WERI-Rb-1 (cell line): ENCODE data around the gene RIBC1.

Source experiments
- DNase-seq: peaks from one replicate; pipeline ENCODE4 v3.0.0-alpha.2; 2020
- H3K27ac ChIP-seq: fragments of 250-450 bp; sonication (Bioruptor Pico); 2 replicates; pipeline ENCODE4 v1.5.1; 2020; ENCODE audit warnings: mild to moderate bottlenecking, moderate library complexity
- H3K27me3 ChIP-seq: fragments of 250-450 bp; sonication (Bioruptor Pico); 2 replicates; pipeline ENCODE4 v1.5.1; 2021; ENCODE audit warnings: mild to moderate bottlenecking, low read depth, moderate library complexity; ENCODE audit not compliant: insufficient read depth, severe bottlenecking
- H3K36me3 ChIP-seq: fragments of 250-450 bp; sonication (Bioruptor Pico); 2 replicates; pipeline ENCODE4 v1.5.1; 2020; ENCODE audit warnings: mild to moderate bottlenecking, moderate library complexity
- H3K4me3 ChIP-seq: 2 replicates; pipeline ENCODE4 v1.5.1; 2011; ENCODE audit warnings: low read depth, mild to moderate bottlenecking, control low read depth, low read length
- H3K9me3 ChIP-seq: fragments of 250-450 bp; sonication (Bioruptor Pico); 2 replicates; pipeline ENCODE4 v1.5.1; 2021; ENCODE audit warnings: mild to moderate bottlenecking, moderate library complexity; ENCODE audit not compliant: severe bottlenecking
- TF ChIP-seq, protein P1 (sequence below): IDR thresholded peaks from 2 replicates; pipeline ENCODE4 v1.5.1; 2011; ENCODE audit warnings: low read depth, mild to moderate bottlenecking, control low read depth, inconsistent platforms, low read length

Gene RIBC1

DNA sequence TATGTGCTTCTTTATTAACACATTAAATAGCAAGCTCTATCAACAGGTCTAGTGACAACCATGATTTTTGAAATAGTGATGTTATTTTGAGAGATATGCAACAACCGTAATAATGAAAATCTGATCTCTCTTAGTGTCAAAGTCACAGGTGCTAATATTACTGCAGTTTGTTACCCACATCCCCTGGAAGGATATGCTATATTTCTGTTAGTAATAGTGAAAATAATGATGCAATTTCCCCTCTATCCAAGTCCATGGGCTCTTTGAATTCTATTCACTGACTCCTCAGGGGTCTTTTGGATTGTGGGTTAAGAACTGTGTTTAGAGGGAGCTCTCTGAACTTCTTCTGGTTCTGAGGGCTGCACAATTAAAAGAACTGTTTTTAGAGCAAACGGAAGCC, 14.5 kb downstream of the RIBC1 start:
- TF ChIP-seq, protein P1, sequence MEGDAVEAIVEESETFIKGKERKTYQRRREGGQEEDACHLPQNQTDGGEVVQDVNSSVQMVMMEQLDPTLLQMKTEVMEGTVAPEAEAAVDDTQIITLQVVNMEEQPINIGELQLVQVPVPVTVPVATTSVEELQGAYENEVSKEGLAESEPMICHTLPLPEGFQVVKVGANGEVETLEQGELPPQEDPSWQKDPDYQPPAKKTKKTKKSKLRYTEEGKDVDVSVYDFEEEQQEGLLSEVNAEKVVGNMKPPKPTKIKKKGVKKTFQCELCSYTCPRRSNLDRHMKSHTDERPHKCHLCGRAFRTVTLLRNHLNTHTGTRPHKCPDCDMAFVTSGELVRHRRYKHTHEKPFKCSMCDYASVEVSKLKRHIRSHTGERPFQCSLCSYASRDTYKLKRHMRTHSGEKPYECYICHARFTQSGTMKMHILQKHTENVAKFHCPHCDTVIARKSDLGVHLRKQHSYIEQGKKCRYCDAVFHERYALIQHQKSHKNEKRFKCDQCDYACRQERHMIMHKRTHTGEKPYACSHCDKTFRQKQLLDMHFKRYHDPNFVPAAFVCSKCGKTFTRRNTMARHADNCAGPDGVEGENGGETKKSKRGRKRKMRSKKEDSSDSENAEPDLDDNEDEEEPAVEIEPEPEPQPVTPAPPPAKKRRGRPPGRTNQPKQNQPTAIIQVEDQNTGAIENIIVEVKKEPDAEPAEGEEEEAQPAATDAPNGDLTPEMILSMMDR, result no peak
- Histone ChIP-seq H3K36me3 (peaks cover 4% of the 10 kb centered on the region), H3K4me3 (no peak overlapping the region), H3K27me3 (peaks cover 46% of the 10 kb centered on the region), H3K27ac (no peak overlapping the region), H3K9me3 (no peaks in the 10 kb centered on the region)
- DNase-seq, result no peak

DNA sequence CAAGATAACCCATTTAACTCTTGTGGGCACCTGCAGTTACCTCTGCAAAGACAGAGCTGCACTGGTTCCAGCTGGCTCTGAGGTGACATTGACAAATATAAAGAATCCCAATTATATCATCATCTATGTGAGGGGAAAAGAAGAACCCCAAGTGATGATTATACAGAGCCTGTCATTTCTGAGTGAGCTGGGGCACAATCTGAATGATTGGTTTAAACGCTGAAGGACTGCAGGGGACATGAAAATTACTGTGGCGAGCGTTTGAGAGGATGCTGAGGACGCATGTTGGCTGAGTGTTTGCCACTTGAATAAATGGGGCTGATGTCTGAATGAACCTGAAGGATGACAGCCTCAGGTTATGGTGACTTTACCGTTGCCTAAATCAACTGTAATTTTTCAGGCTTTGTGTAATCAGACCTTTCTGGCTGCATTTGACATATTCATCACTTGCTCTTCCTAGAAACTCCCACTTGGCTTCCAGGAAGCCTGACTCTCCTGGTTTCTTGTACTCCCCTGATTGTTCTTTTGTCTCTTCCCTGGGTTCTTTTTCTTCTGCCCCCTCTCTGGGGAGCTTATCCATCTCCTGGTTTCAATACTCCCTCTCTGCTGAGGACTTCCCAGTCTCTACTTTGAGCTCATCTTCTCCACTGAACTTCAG, 15.6 kb downstream of the RIBC1 start:
- Histone ChIP-seq H3K27me3 (peaks cover 46% of the 10 kb centered on the region), H3K27ac (no peak overlapping the region), H3K9me3 (no peaks in the 10 kb centered on the region), H3K36me3 (no peaks in the 10 kb centered on the region), H3K4me3 (no peak overlapping the region)
- no peak for DNase-seq
- TF ChIP-seq, protein P1, result no peak

DNA sequence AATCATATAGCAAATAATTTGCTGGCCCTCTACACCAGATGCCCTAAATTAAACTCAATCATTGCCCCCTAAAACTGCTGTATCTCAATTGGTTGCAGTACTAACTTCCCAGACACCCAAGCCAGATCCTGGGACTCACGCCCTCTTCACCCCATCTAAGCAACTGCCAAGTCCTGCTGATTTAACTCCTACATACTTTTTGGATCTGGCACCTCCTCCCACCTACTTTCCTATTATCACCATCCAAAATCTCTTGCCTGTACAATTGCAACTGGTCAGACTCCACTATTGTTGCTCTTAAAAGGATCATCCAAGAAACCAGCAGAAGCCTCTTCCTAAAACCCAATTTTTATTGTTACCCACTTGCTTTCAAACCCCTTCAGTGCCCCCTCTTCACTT, 16.2 kb downstream of the RIBC1 start:
- H3K9me3 ChIP-seq, result no peaks in the 10 kb centered on the region
- H3K4me3 ChIP-seq, result no peak overlapping the region
- H3K27me3 ChIP-seq, result peaks cover 46% of the 10 kb centered on the region
- H3K36me3 ChIP-seq, result no peaks in the 10 kb centered on the region
- DNase-seq, result no peak
- no peak overlapping the region for H3K27ac ChIP-seq
- TF ChIP-seq, protein P1, result no peak

DNA sequence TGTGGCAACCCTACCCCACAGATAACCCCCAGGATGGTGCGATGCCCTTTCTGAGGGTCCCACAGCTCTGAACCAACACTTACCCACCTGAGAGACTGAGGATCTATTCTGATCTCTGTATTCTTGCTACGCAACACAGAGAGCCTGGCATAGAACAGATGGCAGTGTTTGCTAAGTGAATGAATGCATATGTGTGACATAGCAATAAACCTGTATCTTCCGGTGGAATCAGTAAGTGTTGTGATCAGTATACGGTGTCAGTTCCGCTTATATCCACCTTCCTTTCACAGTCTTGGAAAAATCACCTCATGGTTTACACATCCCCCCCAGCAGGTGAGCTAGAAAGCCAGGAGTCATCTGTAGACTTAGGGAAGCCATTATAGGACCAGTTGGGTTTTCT, 17.4 kb downstream of the RIBC1 start:
- TF ChIP-seq, protein P1, result no peak
- Histone ChIP-seq H3K4me3 (no peak overlapping the region), H3K27ac (no peak overlapping the region), H3K9me3 (no peaks in the 10 kb centered on the region), H3K36me3 (no peaks in the 10 kb centered on the region), H3K27me3 (peaks cover 46% of the 10 kb centered on the region)
- no peak for DNase-seq

DNA sequence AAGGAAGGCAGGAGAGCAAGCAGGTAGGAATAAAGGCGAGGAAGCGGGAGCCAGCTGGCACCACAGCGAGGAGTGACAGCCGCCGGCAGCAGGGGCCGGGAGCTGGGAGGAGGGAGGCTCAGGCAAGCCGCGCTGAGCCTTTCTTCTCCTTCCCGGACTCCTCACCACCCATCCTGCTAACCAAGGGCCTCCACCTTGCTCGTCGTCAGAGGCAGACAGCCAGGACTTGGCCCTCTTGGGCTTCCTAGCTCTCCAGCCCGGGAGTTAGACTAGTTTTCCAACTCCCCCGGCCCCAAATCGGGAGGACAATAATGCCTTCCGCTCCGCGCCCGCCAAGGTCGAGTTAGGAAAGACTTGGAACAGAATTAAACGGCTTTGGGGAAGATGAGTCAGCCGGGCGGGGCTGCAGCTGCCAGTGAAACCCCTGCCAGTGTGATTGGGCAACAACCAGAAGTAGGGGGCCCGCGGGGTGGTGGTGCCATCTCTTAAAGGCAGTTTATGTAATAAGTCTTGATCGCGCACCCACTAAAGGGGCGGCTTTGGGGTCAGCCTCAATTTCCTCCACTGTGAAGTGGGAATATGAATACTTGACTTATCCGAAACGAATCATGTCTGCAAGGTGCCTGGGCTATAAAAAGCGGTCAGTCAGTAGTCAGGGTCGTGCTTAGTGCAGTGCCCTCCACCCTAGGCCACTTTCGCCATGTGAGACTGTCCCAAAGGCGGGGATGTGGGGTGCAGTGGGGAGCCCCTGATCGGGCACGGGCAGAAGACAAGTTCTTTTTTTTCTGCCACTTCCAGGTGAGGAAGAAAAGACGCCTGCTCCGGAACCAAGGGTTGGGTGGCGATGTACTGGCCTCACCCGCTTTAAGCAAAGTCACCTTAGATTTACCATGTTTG, 18.2 kb downstream of the RIBC1 start:
- H3K27me3 ChIP-seq, result peaks cover 48% of the 10 kb centered on the region
- TF ChIP-seq, protein P1, result no peak
- H3K36me3 ChIP-seq, result no peaks in the 10 kb centered on the region
- H3K9me3 ChIP-seq, result no peaks in the 10 kb centered on the region
- H3K4me3 ChIP-seq, result no peak overlapping the region; the same call in 1 of the 2 replicates
- no peak for DNase-seq
- H3K27ac ChIP-seq, result no peak overlapping the region
